Peyer's patch (tissue), 4 donors: Measurements from ENCODE around the gene MEN1. TPM values are rescaled to one million over a fixed set of nuclear protein-coding genes. Genes with fewer than 3 reads are reported as not detected.

Experiments used
- DNase-seq, 3 donors: peaks; one replicate each; pipeline ENCODE4 v3.0.0-alpha.2; 2017 to 2019
- H3K27ac ChIP-seq, 4 donors: fragments of 200-600 bp; sonication (generic); one replicate each; pipeline ENCODE4 v1.5.1; 2016 to 2019
- H3K27me3 ChIP-seq, 2 donors: fragments of 200-600 bp; sonication (generic); one replicate each; pipeline ENCODE4 v1.5.1; 2019
- H3K36me3 ChIP-seq, 3 donors: fragments of 200-600 bp; sonication (generic); one replicate each; pipeline ENCODE4 v1.5.1; 2016 to 2019
- H3K4me1 ChIP-seq, 4 donors: fragments of 200-600 bp; sonication (generic); one replicate each; pipeline ENCODE4 v1.5.1; 2016 to 2019
- H3K4me3 ChIP-seq, 4 donors: fragments of 200-600 bp; sonication (generic); 1 replicate in 3 of 4; 2 replicates in 1 of 4; pipeline ENCODE4 v1.5.1; 2016 to 2019; ENCODE audit warnings: mild to moderate bottlenecking in 1 of 4
- H3K9me3 ChIP-seq, 4 donors: fragments of 200-600 bp; sonication (generic); one replicate each; pipeline ENCODE4 v1.5.1; 2016 to 2019; ENCODE audit warnings: mild to moderate bottlenecking in 1 of 4
- POLR2A ChIP-seq, 2 donors: fragments of 450-650 bp; IDR thresholded peaks; one replicate each; pipeline ENCODE4 v1.5.1; 2017; ENCODE audit warnings: antibody characterized with exemption in 2 of 2, mild to moderate bottlenecking in 2 of 2, moderate library complexity in 2 of 2
- total RNA-seq, 4 donors: library from RNA; depleted of rRNA; stranded (reverse); fragments of >200 nt; gene quantifications; one replicate each; pipeline ENCODE4 v1.1.0, GENCODE V29; 2016
- TF ChIP-seq, protein P1 (sequence below), 6 experiments: fragments of 450-650 bp in 4 of 6; fragments of 200-600 bp in 2 of 6; sonication (generic) in 1 of 6; IDR thresholded peaks; one replicate each; pipeline ENCODE4 v1.5.1; 2017 to 2019; ENCODE audit warnings: antibody characterized with exemption in 6 of 6, mild to moderate bottlenecking in 3 of 6, moderate library complexity in 1 of 6

The MEN1 gene
- total RNA-seq, 4 donors from 2014 or later, result 20.3 to 47.0 (median 31.9) TPM

- DNase-seq, result no peak
These were observed 19.9 kb downstream of the MEN1 start for GRCh38 chr11:64790205-64791095.

GRCh38 chr11:64789331-64790204, 20.8 kb downstream of the MEN1 start:
- peaks cover 0 to 12% (median 0%) of the 10 kb centered on the region in 4 donors for H3K4me1 ChIP-seq
- no peak overlapping the region for H3K4me3 ChIP-seq
- no peak for TF ChIP-seq POLR2A (IDR thresholded peaks at IDR 0.05)
- TF ChIP-seq, protein P1, sequence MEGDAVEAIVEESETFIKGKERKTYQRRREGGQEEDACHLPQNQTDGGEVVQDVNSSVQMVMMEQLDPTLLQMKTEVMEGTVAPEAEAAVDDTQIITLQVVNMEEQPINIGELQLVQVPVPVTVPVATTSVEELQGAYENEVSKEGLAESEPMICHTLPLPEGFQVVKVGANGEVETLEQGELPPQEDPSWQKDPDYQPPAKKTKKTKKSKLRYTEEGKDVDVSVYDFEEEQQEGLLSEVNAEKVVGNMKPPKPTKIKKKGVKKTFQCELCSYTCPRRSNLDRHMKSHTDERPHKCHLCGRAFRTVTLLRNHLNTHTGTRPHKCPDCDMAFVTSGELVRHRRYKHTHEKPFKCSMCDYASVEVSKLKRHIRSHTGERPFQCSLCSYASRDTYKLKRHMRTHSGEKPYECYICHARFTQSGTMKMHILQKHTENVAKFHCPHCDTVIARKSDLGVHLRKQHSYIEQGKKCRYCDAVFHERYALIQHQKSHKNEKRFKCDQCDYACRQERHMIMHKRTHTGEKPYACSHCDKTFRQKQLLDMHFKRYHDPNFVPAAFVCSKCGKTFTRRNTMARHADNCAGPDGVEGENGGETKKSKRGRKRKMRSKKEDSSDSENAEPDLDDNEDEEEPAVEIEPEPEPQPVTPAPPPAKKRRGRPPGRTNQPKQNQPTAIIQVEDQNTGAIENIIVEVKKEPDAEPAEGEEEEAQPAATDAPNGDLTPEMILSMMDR (IDR thresholded peaks at IDR 0.05), result no peak
- no peaks in the 10 kb centered on the region for H3K9me3 ChIP-seq
- H3K27me3 ChIP-seq, result no peaks in the 10 kb centered on the region
- no peak for DNase-seq
- no peak overlapping the region for H3K27ac ChIP-seq
- H3K36me3 ChIP-seq, result peaks cover 0 to 6% (median 0%) of the 10 kb centered on the region in 3 donors

More at GRCh38 chr11:64790205-64791095, 19.9 kb downstream of the MEN1 start:
- Histone ChIP-seq H3K27me3 (no peaks in the 10 kb centered on the region), H3K9me3 (no peaks in the 10 kb centered on the region), H3K4me3 (no peak overlapping the region), H3K36me3 (peaks cover 0 to 6% (median 0%) of the 10 kb centered on the region in 3 donors), H3K27ac (no peak overlapping the region), H3K4me1 (peaks cover 0 to 12% (median 0%) of the 10 kb centered on the region in 4 donors)
- TF ChIP-seq, protein P1 (IDR thresholded peaks at IDR 0.05), result no peak
- TF ChIP-seq POLR2A (IDR thresholded peaks at IDR 0.05), result no peak

DNA sequence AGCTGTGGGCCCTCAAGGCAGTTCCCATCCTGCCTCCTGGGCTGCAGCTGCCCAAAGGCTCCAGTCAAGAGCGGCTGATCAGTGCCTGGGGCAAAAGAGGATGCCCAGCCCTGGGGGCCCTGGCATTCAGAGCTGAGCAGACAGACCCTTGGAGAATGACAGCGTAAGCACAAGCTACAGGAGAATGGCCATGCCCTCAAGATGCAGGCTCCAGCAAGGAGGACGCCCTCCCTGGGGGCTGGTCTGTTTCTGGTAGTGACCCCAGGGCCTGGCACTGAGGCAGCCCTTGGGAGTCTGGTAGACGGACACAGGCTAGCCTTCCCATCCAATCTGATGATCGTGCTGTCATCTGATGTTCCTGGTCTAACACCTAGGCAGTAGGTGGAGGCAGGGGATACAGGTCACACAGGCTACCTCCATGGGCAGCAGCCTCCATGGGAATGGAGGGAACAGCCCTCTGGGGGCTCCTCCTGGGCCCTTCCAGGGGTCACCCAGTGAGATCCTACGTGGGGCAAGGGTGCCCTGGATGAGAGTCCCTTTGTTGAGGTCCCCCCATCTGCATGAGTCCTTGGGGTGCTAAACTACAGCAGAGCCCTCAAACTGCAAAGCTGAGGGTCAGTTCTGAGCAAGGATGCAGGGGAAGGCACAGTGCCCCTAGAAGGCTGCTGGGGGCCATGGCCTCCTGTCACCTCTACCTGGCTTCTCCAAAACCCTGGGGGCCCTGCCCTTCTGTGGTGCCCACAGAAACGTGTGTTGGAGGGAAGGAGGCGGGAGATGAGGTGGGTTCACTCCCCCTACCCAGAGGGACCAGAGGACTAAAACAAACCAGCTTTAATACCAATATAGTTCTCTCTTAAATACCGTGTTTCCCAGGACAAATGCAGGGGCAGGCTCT, 21.8 kb downstream of the MEN1 start:
- Histone ChIP-seq H3K27me3 (no peaks in the 10 kb centered on the region), H3K36me3 (peaks cover 0 to 6% (median 0%) of the 10 kb centered on the region in 3 donors), H3K27ac (peak overlapping the region in 2 of 4 donors; percentile 34 to 38), H3K4me1 (peaks cover 0 to 12% (median 0%) of the 10 kb centered on the region in 4 donors), H3K9me3 (no peaks in the 10 kb centered on the region), H3K4me3 (no peak overlapping the region)
- TF ChIP-seq POLR2A (IDR thresholded peaks at IDR 0.05), result no peak
- TF ChIP-seq, protein P1 (IDR thresholded peaks at IDR 0.05), result no peak
- peak in 1 of 3 donors; percentile 34 for DNase-seq

DNA sequence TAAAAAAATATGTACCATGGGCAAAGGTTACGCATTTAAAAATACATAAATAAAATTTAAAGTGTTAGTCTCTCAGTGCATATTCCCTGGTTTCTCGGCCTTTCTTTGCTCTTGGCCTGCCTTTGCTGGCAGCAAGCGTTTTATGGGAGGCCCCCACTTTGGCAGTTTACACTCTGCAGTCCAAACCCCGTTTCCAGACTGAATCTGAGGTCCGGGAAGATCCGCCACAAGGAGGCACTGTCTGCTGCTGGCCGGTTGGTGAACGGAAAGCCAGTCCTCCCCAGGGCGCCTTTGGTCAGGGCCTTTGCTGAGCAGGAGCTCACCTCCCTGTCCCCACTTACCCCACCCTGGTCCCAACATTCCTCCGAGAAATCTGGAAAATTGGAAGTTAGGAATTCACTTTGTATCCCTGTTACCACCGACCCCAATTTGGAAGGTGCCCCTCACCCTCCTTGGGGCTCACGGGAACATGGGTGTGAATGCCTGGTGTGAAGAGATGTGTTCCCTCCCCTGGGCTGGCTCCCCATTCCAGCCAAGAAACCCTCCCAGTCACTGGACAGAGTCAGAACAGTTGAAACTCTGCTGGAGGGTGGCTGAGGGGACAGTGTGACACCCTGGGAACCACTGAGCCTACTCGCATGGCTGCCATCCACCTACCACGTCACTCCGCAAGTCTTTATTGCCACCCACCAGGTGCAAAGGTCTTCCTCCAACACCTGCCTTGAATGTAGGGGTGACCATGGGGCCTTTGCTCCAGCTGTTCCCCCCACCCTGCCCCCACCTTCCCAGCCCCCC, 22.6 kb downstream of the MEN1 start:
- peaks cover 0 to 6% (median 0%) of the 10 kb centered on the region in 3 donors for H3K36me3 ChIP-seq
- TF ChIP-seq POLR2A (IDR thresholded peaks at IDR 0.05), result no peak
- TF ChIP-seq, protein P1 (IDR thresholded peaks at IDR 0.05), result peak; percentile 68 to 82 (median 74)
- no peaks in the 10 kb centered on the region for H3K27me3 ChIP-seq
- peak overlapping the region in 2 of 4 donors; percentile 34 to 38 for H3K27ac ChIP-seq
- H3K4me1 ChIP-seq, result peaks cover 0 to 12% (median 0%) of the 10 kb centered on the region in 4 donors
- no peak overlapping the region for H3K4me3 ChIP-seq
- DNase-seq, result peak; percentile 72 to 90 (median 86)
- no peaks in the 10 kb centered on the region for H3K9me3 ChIP-seq
